NT2/D1 (cell line): ENCODE results near the gene NAB1.

ENCODE experiments used
- YY1 ChIP-seq: IDR thresholded peaks from 2 replicates; pipeline ENCODE4 v1.6.1; 2011; ENCODE audit not compliant: insufficient read length, insufficient read depth
- ZNF274 ChIP-seq: IDR thresholded peaks from 2 replicates; pipeline ENCODE4 v1.6.1; 2011; ENCODE audit warnings: mild to moderate bottlenecking, low read depth, low read length

- TF ChIP-seq ZNF274, result no peak
- no peak for TF ChIP-seq YY1
Observed at GRCh38 chr2:190627448-190628412, 21.2 kb upstream of the NAB1 start.
